ENCODE results near the gene AUNIP. TPM values are rescaled to one million over a fixed set of nuclear protein-coding genes. Genes with fewer than 3 reads are reported as not detected.
A peak's percentile ranks its signal among the peaks of the same experiment; 100 is the strongest.

The AUNIP gene
- total and polyA plus RNA-seq, 10 donors: 0.07 to 1.3 (median 0.61) TPM; not detected in 3

DNA sequence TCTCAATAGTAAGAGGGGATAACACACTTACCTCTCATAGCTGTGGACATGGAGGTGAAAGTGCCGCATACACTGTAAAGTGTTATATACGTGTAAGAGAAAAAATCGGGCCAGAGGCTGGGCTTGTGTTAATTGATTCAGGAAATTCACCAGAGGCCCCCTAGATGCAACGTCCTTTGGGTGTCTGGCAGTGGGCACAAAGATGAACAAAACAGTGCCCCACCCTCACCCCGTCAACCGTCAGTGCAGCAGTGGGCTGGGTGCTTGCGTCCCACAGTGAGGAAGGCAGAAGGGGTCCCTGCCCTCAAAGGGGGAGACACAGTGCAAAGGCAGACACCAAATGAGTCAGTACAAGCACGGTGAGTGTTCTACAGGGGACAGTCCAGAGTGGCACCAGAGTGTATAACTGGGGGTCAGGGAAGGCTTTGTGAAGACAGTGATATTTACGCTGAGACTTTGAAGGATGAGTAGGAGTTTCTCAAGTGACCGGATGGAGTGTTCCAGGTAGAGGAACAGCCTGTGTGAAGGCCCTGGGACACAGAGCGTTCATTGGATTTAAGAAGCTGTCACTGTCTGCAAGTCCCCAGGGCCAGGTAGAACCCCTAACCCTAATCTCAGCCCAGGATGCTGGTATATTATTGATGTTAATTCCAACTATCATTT is 46.1 kb downstream of the AUNIP start:
- peaks cover 0 to 82% (median 47%) of the 10 kb centered on the region in 6 donors for H3K36me3 ChIP-seq

DNA sequence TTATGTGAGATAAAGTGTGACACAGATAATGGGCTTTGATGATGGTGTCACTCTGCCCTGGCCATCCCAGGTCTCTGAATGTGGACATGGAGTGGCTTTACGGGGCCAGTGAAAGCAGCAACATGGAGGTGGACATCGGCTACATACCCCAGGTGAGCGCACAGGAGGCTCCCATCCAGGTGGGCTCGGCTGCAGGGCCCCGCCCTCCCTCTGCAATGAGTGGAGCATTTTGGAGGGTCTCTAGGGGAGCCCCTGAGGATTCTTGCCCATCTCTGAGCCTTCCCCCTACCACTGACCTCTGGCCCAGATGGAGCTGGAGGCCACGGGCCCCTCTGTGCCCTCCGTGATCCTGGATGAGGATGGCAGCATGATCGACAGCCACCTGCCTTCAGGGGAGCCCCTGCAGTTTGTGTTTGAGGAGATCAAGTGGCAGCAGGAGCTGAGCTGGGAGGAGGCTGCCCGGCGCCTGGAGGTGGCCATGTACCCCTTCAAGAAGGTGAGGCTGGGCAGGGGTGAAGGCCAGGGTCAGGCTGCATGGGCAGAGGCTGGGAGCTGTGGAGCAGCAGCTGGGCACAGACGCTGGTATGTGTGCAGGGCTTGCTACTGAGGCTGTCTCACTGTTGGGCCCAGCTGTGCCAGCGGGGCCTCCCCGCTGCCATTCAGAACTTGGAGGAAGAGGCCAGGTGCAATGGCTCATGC is 47.7 kb downstream of the AUNIP start:
- intact Hi-C loops (cut with DNase I; ENCODE audit: low total_unique reads): no loop called here
- 86 to 95% (median 91%) methylated on average over 7 to 13 of the region's 13 CpGs for WGBS, 5 donors

More for the DNA sequence above, 46.1 kb downstream of the AUNIP start:
- no peak for DNase-seq
- intact Hi-C loops (cut with DNase I; ENCODE audit: low total_unique reads): no loop called here
- Histone ChIP-seq H3K27ac (no peak overlapping the region), H3K27me3 (replicated peaks in 1 of 7) (no peaks in the 10 kb centered on the region), H3K4me3 (no peak overlapping the region), H3K9me3 (no peaks in the 10 kb centered on the region), H3K4me1 (peaks cover 12 to 43% (median 32%) of the 10 kb centered on the region in 6 donors)
- TF ChIP-seq POLR2AphosphoS5 (IDR thresholded peaks at IDR 0.05) (no peak), POLR2A (IDR thresholded peaks at IDR 0.05) (no peak)
- TF ChIP-seq, protein P1, sequence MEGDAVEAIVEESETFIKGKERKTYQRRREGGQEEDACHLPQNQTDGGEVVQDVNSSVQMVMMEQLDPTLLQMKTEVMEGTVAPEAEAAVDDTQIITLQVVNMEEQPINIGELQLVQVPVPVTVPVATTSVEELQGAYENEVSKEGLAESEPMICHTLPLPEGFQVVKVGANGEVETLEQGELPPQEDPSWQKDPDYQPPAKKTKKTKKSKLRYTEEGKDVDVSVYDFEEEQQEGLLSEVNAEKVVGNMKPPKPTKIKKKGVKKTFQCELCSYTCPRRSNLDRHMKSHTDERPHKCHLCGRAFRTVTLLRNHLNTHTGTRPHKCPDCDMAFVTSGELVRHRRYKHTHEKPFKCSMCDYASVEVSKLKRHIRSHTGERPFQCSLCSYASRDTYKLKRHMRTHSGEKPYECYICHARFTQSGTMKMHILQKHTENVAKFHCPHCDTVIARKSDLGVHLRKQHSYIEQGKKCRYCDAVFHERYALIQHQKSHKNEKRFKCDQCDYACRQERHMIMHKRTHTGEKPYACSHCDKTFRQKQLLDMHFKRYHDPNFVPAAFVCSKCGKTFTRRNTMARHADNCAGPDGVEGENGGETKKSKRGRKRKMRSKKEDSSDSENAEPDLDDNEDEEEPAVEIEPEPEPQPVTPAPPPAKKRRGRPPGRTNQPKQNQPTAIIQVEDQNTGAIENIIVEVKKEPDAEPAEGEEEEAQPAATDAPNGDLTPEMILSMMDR (IDR thresholded peaks at IDR 0.05 in 8 of 11, conservative IDR thresholded peaks at IDR 0.05 in 3 of 11): no peak
- 75 to 85% (median 82%) methylated on average over 9 to 11 of the region's 11 CpGs for WGBS, 5 donors

DNA sequence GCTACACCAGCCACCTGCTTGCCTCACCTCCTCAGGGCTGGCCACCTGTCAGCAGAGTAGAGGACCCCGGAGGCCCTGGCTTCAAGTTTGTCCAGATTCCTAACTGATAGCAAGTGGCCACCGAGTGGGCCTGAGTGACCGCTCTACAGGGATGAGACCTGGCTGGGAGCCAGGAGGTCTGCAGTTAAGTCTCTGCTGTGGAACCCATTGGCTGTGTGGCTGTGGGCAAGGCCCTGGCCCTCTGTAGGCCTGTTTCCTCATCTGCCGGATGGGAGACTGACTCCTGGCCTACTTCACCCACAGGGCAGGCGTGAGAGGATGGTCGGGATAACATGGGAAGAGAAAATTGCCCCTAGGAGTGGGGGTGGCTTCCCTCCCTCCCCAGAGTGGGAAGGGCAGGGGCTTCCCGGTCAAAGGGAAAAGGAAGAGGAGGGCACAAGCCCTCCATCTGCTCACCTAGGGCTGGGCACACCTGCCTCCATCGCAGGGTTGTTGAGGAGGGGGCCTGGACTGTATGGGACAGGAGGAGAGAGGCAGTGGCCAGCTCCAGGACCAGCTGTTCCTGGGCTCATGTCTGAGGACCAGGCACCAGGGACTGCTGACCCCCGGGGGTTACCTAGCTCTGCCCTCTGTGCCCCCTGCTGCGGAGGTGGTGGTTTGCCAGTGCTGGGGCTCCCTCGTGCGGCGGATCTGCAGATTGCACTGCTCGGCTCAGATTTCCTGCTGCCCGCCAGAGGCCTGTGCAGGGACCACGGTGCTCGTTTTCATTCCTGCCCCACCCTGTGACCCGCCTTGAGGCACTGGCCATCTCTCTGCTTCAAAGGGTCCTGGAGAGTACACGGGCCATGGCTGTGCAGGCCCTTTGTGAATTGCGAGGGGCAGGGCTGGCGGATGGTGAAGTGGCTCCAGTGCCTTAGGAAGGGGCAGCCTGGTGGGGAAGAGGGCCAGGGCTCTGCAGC is 48.6 kb downstream of the AUNIP start:
- peak; percentile 93 for DNase-seq
- TF ChIP-seq, protein P1 (IDR thresholded peaks at IDR 0.05 in 8 of 11, conservative IDR thresholded peaks at IDR 0.05 in 3 of 11): peak; percentile 88 to 97 (median 94)
- TF ChIP-seq POLR2A (IDR thresholded peaks at IDR 0.05) (no peak), POLR2AphosphoS5 (IDR thresholded peaks at IDR 0.05) (peak; percentile 34 to 65 (median 50))
- H3K9me3 ChIP-seq: no peaks in the 10 kb centered on the region
- intact Hi-C loops (cut with DNase I; ENCODE audit: low total_unique reads): no loop called here
- H3K27me3 ChIP-seq (replicated peaks in 1 of 7): no peaks in the 10 kb centered on the region
- H3K27ac ChIP-seq: peak overlapping the region in 3 of 8 donors; percentile 5 to 18 (median 7)
- H3K36me3 ChIP-seq: peaks cover 0 to 95% (median 37%) of the 10 kb centered on the region in 6 donors
- 35 to 46% (median 37%) methylated on average over 10 to 21 of the region's 21 CpGs for WGBS, 5 donors
- peaks cover 13 to 60% (median 50%) of the 10 kb centered on the region in 6 donors for H3K4me1 ChIP-seq
- no peak overlapping the region for H3K4me3 ChIP-seq

More for the DNA sequence above, 47.7 kb downstream of the AUNIP start:
- H3K27me3 ChIP-seq (replicated peaks in 1 of 7): no peaks in the 10 kb centered on the region
- no peak overlapping the region for H3K4me3 ChIP-seq
- H3K9me3 ChIP-seq: no peaks in the 10 kb centered on the region
- TF ChIP-seq, protein P1 (IDR thresholded peaks at IDR 0.05 in 8 of 11, conservative IDR thresholded peaks at IDR 0.05 in 3 of 11): no peak
- TF ChIP-seq POLR2AphosphoS5 (IDR thresholded peaks at IDR 0.05): peak in 1 of 3 donors; percentile 28
- DNase-seq: no peak
- H3K4me1 ChIP-seq: peaks cover 12 to 51% (median 41%) of the 10 kb centered on the region in 6 donors
- H3K27ac ChIP-seq: no peak overlapping the region
- H3K36me3 ChIP-seq: peaks cover 0 to 95% (median 46%) of the 10 kb centered on the region in 6 donors
